RCC 7860 (cell line): ENCODE results near the gene MEDAG.

Source experiments
- DNase-seq: peaks from one replicate; pipeline ENCODE4 v3.0.0-alpha.2; 2015; ENCODE audit warnings: low spot score
- FAIRE-seq: peaks from 2 replicates; lab custom pipeline; 2012; peaks lifted over from hg19 to GRCh38; lab: Jason Lieb, UNC

Gene MEDAG

DNA sequence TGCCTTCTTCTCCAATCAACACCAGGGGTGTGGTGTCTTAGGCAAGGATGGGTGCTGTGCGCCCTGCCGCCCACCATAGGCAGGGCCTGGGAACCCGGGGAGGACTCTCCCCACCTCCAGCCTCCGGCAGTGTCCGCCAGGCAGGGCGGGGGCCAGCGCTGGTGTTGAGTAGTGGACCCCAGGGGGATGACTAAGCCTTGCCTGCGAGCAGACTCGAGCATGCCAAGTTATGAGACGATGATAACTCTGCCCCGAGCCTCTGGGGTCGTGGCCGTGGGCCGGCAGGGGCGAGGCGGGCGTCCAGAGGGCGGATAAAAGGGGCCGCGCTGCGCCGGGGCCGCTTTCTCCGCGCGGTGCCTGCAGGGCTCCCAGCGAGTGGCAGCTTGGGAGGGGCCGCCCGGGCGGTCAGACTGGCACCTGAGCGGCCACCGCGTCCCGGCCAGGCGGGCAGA lies at the start of gene MEDAG:
TSS of gene MEDAG (plus strand) at position 340 of the 452 bp plus-strand sequence. CDS start 245 bp downstream, outside the sequence.
- FAIRE-seq, result no peak
- no peak for DNase-seq

DNA sequence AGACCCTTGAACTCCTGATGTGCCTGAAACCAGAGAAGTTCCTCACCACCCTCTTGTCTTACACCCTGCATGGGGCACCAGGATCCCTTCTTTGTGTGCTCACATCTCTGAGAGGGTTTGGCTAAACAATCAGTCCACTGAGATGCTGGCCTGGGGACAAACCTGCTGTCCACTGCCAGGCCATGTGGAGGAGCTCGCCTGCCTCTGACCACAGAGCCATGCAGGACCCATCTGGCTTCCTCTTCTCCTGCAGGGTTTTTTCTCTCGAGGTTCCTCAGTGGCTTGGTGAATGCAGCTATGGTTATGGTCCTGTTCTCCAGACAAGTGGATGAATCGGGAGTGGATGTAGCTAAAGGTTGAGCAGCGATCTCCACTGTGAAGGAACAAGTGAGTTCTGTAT lies 49.1 kb upstream of the MEDAG start:
- FAIRE-seq, result no peak

DNA sequence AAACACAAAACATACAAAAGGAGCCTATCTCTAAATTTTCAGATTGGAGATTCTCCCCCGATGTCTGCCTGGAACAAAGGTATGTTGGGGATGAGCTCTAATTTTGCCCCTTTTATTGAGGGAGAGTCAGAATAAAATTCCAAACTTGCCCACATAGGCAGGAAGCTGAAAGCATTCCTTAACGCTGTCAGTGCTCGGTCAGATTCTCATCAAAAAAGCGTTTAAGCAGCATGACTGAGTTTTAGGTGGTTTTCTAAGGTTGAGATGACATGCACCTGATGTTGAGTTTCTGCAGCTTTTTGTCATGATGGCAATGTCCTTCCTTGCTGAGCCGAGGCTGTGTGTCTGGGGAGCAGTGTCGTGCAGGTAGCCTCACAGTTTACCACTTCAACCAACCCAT lies 48.4 kb upstream of the MEDAG start:
- DNase-seq (no peak), FAIRE-seq (no peak)

More for the DNA sequence above, 49.1 kb upstream of the MEDAG start:
- no peak for DNase-seq

DNA sequence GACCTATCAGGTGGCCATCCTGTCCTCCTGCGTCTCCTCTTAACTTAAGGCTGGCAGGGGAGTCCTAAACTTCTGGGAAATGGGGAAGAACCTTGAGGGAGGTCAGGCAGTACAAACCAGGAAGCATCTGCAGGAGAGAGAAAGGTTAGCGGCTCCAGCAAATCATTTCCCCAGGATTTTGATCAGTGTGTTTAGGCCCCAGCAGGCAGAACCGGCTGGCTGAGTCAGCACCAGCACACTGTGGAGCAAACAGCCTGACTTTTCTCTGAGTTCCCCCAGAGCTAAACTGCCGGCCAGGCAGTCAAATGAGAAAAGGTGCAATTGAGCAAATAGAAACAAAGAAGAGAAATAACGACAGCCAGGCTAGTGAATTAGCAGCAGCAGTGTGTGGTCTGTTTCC lies 46.7 kb upstream of the MEDAG start:
- no peak for FAIRE-seq
- DNase-seq, result no peak

DNA sequence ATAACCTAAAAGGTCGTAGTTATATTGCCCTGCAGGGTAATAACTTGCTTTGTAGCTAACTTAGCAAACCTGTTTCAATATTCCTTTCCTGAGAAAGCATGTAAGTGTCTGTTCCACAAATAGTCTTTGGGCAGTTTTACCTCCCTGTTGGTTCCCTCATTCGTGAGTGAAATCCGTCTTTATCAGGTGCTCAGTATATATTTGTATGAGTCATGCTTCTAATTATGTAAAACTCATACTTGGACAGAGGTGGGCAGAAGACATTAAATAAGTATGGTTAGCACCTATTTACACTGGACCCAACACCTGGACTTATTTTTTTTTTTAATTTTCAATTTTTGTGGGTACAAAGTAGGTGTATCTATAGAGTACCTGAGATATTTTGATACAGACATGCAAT lies 44.9 kb upstream of the MEDAG start:
- FAIRE-seq (no peak), DNase-seq (no peak)

DNA sequence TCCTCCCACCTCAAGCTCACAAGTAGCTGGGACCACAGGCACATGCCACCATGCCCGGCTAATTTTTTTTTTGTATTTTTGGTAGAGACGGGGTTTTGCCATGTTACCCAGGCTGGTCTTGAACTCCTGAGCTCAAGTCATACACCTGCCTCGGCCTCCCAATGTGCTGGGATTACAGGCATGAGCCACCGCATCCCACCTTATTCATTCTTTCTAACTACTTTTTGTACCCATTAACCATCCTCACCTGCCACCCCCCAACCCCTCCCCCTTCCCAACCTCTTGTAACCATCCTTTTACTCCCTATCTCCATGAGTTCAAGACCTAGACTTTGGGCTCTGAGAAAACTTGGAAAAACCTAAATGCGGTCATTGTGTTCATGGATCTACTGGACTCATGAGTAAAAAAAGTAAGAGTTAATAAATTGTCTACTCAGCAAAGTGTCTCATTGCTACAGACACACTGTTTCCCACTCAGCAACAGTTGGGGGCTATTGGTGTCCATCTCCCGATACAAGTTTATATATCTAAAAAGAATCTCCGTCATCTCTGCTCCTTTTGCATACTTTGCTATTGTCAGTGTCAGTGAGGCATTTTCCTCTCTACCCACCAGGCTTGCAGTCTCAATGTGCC lies 44.1 kb upstream of the MEDAG start:
- FAIRE-seq (no peak), DNase-seq (no peak)

DNA sequence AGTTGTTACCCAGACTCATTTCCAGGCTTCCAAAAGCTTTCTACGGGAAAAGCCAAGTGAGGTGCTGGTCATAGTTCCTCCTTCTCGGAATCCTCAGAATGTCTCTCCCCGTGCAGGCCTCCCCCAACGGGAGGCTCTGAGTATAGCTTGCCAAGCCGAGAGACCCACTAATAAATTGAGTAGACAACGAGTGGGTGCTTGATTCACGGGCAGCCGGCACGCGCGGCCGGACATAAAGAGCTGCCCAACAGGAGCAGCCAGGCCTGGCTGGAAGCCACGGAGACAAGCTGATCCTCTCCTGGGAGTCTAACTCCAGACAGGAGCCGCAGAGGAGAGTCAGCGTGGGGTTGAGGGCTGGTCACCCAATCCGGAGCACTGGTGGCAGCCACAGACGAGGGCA lies 43.4 kb upstream of the MEDAG start:
- FAIRE-seq (no peak), DNase-seq (no peak)

DNA sequence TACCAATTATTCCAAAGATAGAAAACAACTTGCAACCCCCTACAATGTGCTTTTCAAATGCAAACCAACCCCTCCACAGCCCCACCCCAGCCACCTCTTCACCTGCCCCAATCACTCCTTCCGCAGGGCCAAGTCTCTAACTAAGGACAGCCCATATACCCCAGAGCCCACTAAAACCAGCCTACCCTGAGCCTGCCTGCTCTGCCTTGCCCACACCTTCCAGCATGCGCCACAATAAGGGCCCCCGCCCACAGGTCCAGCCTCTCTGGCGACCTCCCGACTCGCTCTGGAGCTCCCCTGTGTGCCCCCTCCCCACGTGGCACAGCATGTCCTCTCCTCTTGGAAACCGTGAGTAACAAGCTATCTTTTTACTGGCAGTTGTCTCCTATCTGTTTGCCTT lies 42.8 kb upstream of the MEDAG start:
- no peak for FAIRE-seq
- DNase-seq, result no peak

DNA sequence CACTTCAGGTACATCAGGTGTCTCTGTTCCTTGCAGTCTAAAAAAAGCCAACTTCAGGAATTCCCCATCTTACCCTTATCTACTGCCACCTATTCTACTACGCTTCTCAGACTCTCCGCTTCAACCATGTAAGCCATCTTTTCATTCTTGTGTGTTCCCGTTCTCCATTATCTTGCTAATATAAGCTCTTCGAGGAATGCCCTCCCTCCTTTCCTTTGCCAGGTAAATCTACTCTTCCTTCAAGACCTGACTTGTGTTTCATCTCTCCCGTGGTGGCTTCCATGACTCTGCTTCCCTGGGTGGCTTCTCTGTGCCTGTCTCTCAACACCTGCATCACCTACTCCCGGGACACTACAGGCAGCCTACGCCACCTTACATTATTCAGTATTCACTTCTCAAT lies 42.3 kb upstream of the MEDAG start:
- DNase-seq, result no peak
- no peak for FAIRE-seq

DNA sequence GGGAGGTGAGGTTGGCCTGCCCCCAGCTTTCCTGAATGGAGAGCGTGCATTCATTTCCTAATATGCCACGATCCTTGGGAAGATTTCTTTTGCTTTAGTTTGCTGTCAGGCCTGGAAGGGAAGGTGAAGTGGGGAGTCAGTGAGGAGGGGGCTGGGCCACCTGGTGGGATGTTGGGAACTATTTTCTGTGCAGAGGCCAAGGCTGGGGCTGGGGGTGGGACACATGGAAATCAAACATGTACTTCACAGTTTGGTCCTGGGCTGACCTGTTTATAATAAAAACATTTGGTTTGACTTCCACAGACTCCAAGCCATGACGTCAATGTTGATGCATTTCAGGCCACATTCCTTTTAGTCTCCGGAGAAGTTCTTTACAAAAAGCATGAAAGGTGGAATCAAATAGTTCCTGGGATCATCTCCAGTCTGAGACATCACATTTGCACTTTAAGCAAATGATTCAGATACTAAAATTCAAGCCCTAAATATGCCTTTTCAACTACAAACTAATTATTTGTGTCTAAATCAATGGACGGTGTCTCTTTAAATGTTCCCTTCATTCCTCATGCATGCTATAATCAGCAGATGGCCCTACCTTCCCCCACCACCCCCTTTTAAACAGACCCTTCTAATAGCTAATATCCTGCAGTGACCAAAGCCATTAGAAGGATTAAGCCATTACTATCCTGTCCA lies 41.5 kb upstream of the MEDAG start:
- no peak for FAIRE-seq
- no peak for DNase-seq

DNA sequence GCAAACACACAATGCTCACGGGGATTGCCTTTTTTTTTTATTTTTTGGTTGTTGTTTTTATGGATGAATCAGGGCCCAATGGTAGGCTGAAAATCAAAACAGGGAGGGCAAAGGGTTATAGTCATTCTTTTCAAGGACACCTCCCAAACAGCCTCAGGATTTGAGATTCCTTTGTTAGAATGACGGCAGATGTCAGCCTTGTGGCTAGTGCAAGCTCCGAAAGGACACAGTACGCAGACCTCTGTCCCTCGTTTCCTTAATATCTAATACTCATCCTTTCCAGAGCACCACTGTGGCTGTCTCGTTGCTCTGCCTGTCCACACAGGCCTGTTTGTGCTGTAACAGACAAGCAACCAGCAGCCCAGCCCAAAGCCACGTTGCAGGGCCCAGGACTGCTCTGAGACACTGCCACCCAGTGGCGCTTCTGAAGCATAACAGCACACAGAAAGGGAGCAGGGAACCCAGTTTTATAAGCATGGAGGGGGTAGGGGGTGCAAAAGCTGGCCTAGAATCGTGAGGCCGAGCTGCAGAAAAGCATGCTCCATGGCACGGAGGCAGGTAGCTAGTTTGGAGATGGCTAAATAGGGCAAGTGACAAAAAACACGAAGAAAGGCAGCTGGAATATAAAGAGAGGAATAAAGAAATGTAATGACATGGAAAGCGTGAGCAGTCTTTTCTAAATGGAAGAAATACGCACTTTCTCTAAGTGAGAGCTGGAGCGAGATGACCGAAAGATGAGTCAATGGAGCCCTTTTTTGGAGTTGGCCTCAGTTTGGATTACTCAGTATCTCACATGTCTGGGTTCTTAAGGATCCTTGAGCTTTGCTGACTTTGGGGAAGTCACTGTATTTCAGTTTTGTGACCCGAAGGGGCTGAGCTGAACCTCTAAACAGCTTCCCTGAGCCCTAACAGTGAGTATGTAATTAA lies 40.7 kb upstream of the MEDAG start:
- DNase-seq (peak; percentile 64), FAIRE-seq (no peak)

DNA sequence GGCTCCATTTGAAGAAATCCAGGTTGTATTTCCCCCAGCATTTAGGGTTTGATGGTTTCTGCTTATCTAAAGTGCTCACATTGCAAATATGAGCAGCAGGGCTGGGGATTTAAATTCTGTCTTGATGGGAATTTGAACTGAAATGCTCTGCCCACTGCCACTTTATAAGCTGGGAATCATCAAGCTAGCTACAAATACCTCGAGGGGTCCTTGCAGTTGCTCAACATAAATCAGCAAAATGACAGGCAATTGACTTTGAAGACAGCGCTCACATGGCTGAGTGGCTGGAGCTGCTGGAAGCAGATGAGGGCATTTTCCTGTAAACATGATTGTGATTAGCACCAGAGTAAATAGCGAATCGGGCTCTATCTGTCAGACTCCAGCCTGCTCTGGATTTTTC lies 39.4 kb upstream of the MEDAG start:
- FAIRE-seq, result no peak

DNA sequence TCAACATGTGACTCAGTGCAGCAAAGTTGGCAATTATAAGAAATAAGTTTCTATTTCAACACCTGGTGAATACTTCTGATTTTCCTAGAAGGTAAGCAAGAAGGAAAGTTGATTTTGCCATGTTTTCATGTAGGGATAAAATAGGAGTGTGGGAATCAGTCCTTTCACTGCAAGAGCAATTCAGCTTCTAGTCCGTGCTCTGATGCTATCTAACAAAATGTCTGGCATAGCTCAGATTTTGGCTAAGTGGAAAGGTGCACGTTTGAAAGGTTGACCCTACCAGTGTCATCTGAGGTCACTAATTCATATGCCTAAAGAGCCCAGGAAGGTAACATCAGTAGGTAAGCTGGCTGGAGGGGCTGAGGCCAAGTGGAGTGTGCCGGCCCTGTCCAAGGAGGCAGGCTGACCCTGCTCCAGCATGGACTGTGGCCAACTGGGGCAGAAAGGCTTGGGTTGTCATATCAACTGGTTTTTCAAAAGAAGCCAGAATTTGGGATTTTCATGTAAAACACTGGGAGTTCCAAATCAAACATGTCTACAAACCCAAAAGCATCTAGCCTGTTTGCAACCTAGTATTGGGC lies 38.9 kb upstream of the MEDAG start:
- no peak for FAIRE-seq
- DNase-seq, result no peak

More for the DNA sequence above, 39.4 kb upstream of the MEDAG start:
- no peak for DNase-seq

DNA sequence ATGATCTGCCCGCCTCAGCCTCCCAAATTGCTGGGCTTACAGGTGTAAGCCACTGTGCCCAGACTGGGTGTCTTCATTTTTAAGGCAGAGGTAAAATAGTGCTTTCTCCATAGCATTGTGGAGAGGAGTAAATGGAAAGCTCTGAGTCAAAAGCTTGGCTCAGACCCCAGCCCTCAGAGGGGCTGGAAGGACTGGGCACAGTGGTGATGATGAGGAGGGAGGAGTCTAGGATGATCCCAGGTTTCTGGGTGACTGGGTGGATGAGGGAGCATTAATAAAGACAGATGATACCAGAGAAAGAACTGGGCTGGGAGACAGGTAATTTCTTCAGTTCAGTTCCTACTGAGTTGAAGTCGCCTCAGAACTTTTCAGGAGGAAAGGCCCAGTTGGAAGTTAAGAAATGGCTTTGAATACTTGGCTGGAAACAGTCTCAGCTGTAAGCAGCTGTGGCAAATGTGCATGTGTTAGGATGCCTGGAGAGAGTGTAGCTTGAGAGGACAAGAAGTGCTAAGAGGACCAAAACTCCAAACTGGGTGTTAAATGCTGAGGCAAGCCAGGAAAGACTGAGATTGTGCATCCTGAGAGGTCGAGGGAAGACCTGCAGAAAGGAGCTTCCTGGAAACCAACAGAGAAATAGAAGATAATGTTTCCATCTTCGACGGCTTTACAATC lies 37.1 kb upstream of the MEDAG start:
- no peak for FAIRE-seq
- DNase-seq, result no peak

DNA sequence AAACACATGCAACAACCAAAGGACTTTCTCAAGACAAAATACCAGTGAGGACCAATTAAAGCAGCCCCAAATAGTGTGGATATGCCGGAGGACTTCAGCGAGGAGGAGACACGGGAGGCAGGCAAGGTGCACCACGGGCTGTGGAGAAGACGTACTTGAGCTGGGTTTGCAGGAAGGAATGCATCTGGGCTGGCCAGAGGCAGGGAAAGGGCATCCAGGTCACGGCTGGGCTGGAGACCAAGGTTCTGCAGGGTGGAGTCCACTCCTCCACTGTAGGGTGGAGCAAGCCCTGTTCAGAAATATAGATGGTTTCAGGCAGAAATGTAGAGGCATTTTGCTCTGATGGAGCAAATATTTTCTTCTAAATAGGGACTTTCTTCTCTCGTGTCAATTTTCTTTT lies 36.6 kb upstream of the MEDAG start:
- DNase-seq (no peak), FAIRE-seq (no peak)

DNA sequence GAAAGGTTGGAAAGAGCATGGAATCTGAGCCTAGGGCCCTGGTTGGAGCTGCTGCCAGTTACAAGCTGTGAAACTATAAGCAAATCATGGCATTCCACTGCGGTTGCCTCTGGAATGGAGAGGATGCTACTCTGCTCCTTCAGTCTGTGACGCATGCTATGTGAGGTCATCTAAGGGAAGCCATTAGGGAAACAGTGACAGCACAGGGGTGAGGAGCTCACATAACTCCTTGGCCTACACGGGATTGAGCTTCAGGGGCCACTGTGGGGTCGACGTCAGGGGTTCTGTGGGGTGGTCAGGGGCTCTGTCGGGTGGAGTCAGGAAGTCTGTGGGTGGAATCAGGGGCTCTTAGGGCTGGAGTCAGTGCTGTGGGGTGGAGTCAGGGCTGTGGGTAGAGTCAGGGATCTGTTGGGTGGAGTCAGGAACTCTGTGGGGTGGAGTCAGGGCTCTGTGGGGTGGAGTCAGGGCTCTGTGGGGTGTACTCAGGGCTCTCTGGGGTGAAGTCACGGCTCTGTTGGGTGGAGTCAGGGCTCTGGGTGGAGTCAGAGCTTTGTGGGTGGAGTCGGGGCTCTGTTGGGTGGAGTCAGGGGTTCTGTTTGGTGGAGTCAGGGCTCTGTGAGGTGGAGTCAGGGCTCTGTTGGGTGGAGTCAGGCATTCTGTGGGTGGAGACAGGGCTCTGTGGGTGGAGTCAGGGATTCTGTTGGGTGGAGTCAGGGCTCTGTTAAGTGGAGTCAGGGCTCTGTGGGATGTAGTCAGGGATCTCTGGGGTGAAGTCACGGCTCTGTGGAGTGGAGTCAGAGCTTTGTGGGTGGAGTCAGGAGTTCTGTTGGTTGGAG lies 35.8 kb upstream of the MEDAG start:
- DNase-seq, result peak; percentile 85

DNA sequence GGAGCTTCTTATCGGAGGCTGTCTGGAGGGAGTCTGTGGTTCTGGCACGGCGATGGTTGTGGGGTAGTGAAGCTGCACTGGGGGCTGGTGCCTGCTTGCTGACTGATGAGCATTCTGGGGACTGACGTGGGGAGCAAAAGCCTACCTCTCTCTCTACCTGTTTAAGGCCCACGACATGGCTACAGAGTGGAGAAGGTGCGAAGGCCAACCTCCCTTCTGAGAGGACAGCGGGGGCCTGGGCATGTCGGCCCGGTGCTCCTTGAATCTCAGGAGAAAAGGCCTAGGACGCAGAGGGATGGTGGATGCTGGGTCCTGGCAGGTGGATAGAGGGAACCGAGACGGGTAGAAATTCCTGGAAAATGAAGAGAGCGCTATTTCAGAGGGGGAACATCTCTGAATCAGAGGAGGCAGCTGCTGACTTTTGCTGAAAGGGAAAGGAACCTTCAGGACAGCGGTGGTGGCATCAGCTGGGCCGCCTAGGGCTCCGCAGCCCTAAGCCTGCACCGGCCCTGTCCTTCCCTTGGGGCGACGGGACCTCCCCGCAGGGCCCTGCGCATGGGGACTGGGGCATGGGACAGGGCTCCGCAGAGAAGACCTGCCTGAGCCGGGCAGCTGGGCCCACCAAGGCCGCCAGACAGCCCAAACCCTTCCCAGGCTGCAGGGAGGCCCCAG lies 35.0 kb upstream of the MEDAG start:
- DNase-seq (no peak), FAIRE-seq (no peak)

More for the DNA sequence above, 35.8 kb upstream of the MEDAG start:
- FAIRE-seq, result peak; percentile 68

DNA sequence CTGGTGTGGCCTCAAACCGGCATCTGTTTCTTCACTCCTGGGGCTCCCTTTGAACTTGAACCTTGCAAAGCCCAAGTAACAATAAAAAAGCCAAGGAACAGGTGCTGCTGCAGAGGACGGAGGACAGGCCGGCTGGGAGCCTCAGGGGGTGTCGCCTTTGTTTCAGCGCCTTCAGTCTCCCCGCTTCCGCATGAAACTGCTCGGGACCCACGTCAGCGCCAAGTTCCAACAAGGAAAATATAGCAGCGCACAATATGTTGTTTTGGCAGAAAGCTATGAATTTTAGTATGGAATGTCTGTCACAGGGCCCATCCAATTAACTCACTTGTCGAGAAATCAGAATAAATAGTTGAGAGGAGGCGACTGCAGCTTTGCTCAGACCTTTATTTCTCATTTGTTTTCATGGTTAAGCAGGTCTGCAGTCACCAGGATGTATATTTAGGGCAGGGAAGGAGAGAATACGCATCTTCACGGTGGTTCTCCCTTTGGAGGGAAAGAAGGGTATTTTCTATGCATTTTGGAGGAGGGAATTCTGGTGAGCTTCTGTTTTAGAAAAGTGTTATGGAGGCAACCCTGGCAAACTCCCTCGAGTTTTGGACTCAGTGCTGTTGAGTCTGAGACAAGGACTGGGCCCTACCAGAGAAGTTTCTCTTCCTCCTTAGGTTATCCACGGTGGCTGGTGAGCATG lies 34.3 kb upstream of the MEDAG start:
- no peak for FAIRE-seq

DNA sequence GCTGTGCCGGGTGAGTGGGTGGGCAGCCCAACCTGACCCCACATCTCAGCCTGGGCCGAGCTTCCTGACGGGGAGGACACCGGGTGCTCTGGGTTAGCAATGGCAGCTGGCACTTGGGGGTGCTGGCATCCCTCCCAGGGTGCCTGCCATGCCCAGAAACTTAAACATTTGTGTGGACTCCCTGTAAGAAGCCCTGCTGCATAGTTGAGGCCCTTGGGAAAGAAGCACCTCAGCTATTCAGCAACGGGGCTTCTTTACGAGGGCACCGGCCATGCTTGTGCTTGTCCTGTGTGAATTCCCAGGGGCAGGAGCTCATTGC lies 33.8 kb upstream of the MEDAG start:
- DNase-seq (no peak), FAIRE-seq (no peak)

More for the DNA sequence above, 34.3 kb upstream of the MEDAG start:
- no peak for DNase-seq
